Stimulated activated CD8-positive, alpha-beta memory T cell treated with anti-CD3 and anti-CD28 coated beads, Interleukin-15, amount 100 ng/mL, for 24 hours (primary cell): ENCODE measurements around the gene EPO.

Experiments used
- DNase-seq: peaks from one replicate; pipeline ENCODE4 v3.0.0-alpha.2; 2020; ENCODE audit warnings: low read depth

The EPO gene

GRCh38 chr7:100720279-100720670, at the start of gene EPO:
Gene EPO, plus strand, starts transcription at chr7:100720468. Its CDS starts 513 bp downstream, at chr7:100720981.
- DNase-seq = no peak

- DNase-seq = no peak
Observed at GRCh38 chr7:100671353-100672327, 48.6 kb upstream of the EPO start.

DNA sequence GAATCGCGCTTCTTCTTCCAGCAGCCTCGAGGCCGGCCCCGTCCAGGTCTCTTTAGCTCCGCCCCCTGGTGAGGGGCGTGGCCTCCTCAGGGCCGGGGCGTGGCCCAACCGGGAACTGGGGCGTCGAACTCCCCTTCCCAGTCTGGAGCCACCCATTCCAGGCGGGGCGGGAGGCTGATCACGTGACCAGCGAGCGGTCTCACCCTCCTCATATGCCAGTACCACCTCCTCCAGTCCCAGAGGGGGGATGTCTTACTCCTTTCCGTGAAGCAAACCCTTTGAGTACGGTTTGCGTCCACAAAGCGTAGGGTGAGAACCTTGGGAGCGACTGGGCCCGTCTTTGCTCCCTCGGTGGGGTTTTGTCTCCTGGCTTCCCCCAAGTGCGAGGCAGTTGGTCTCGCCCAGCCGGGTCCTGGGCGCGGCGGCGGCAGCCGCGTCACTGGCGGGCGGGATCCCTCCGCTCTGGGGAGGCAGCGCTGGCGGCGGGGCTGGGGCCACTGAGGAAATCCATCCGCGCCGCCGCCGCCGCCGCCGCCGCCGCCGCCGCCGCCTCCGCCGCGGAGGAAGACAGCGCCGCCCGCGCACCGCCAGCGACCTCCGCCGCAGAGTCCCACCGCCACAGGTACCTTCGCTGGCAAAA, 46.8 kb upstream of the EPO start, which contains the start of gene GNB2:
TSS of gene GNB2 (plus strand) at position 439 of the 640 bp plus-strand sequence. CDS start 2,526 bp downstream, outside the sequence.
- DNase-seq = peak; percentile 99

- no peak for DNase-seq
Observed at GRCh38 chr7:100673942-100674410, 46.3 kb upstream of the EPO start.

DNA sequence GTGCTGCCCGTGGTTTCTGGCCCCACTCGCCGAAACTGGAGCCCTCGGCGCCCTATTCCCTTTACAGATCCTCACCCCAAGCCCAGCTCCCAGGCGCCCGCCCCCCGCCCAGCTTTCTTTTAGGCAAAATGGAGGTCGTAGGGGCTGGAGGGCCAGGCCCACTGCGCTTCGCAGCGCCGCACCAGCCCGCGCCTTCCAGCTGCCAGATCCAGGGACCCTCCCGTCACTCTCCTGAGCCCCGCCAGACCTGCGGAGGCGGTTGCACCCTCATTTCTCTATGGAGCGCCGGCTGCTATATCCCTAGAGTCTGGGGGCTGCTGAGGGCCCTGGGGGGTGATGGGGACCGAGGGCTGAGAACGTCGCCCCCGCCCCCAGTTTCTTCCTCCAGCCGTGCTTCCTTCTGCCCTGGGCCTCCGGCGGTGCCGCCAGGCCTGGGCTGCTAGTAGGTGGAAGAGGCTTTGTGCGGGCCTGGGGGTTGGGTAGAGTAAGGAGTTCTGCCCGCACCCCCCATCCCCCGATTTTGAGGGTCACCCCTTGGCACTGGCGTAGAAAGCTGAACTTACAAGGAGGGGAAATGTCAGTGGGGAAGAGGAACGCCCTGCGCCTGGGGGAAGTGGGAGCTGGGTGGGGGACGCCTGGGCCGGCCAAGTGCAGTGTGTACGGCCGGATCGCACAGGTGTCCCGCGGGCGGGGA, 45.7 kb upstream of the EPO start:
- no peak for DNase-seq

DNA sequence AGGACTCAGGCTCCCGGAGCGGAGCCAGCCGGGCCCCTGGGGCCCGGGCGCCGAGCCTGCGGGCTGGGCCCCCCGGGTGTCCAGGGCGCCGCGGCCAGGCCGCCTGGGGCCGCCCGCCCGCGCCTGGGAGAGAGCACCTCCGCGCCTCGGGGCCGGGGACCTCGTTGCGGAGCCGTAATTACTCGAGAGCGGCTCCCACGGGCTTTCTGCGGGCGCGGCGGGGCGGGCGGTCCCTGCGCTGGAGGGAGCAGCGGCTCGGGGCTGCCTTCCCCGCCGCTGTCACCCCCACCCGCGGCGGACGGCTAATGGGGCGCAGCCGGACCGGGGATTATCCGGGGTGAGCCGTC, 45.2 kb upstream of the EPO start:
- no peak for DNase-seq

- DNase-seq = peak; percentile 46
Observed at GRCh38 chr7:100675581-100676350, 44.5 kb upstream of the EPO start.

DNA sequence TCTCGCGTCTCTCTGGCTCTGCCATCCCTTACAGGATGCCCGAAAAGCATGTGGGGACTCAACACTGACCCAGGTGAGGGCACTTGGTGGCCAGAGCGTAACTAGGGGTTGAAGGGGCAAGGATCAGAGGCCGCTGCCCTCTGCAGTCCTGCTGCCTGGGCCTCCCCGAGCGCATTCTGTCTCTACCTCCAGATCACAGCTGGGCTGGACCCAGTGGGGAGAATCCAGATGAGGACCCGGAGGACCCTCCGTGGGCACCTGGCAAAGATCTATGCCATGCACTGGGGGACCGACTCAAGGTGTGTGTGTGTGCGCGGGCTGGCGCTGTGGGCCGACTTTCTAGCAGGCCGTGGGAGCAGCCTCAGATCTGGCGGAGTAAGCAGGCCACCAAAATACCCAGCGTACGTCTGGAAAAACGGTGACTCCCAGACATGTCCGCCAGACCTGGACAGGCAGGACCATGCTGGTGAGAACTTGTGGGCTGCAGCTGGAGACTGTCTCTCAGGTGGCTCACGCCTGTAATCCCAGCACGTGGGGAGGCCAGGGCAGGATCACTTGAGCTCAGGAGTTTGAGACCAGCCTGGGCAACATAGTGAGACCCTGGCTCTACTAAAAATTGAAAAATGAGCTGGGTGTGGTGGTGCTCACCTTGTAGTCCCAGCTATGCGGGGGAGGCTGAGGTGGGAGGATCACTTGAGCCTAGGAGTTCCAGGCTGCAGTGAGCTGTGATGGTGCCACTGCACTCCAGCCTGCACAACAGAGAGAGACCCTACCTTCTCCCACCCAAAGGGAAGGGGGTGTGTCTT, 43.6 kb upstream of the EPO start:
- DNase-seq = no peak

GRCh38 chr7:100677308-100678267, 42.7 kb upstream of the EPO start:
- no peak for DNase-seq

DNA sequence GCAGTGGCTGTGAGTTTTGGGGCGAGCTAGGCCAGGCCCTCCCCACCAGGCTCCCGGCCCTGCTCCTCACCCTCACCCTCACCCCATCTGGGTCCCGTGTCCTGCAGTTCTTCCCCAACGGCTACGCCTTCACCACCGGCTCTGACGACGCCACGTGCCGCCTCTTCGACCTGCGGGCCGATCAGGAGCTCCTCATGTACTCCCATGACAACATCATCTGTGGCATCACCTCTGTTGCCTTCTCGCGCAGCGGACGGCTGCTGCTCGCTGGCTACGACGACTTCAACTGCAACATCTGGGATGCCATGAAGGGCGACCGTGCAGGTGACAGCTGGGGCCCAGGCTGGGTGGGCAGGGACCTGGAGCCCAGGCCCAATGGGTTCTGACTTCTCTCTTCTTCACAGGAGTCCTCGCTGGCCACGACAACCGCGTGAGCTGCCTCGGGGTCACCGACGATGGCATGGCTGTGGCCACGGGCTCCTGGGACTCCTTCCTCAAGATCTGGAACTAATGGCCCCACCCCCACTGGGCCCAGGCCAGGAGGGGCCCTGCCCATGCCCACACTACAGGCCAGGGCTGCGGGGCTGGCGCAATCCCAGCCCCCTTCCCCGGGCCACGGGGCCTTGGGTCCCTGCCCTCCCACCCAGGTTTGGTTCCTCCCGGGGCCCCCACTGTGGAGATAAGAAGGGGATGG, 41.8 kb upstream of the EPO start:
- no peak for DNase-seq

- DNase-seq = no peak
Observed at GRCh38 chr7:100679129-100679926, 40.9 kb upstream of the EPO start.

- DNase-seq = no peak
Observed at GRCh38 chr7:100679927-100680575, 40.2 kb upstream of the EPO start.

GRCh38 chr7:100680576-100681271, 39.5 kb upstream of the EPO start:
- DNase-seq = no peak

DNA sequence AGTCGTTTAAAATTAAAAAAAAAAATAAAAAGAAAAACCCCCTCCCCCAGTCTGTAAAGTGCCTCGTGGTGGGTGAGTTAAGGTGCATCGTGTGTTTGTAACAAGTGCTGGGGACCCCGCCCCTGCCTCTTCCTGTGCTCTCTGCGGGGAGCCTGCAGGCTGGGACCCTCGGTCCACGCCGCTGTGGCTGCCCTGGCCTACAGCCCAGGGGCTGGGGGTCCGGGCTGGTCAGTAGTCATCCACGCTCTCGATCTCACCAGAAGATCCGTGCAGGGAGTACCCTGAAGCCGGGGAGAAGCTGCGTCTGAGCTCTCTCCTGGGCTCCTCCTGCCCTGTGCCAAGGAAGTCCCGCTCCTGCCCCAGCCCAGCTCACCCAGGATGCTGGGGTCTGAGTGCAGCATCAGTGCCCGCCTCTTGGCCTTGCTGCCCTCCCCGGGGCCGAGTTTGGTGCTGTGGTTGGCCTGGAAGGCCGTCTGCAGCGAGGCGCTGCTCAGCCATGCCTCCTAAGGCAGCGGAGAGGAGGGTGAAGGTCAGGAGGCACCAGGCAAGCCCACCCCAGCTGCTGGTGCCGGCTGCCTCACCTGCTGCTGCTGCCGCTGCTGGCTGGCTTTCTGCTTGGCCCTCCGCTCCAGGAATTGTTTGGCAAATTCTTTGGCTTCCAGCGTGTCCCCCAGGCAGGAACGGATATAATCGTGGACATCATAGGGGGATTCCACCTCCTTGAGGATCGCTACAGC, 38.6 kb upstream of the EPO start:
- DNase-seq = no peak

- DNase-seq = no peak
Observed at GRCh38 chr7:100682228-100682741, 38.0 kb upstream of the EPO start.
